GM12891 (cell line): ENCODE results near the gene SLC25A40.
"Not testable (repeated sequence)": the region's sequence is repeated elsewhere in the genome, so short reads cannot be mapped to it uniquely, and the experiment has no call there.

ENCODE experiments used
- DNase-seq: peaks from one replicate; pipeline ENCODE4 v3.0.0; 2011; ENCODE audit warnings: low spot score; ENCODE audit not compliant: insufficient read length
- FAIRE-seq: peaks from 2 replicates; lab custom pipeline; 2011; peaks lifted over from hg19 to GRCh38; lab: Jason Lieb, UNC
- PAX5 ChIP-seq: IDR thresholded peaks from 2 replicates; pipeline ENCODE4 v1.6.1; 2011; ENCODE audit warnings: low read length, moderate library complexity, mild to moderate bottlenecking; ENCODE audit not compliant: insufficient read depth, severe bottlenecking
- POLR2A ChIP-seq: IDR thresholded peaks from 2 replicates; pipeline ENCODE4 v1.6.1; 2011; ENCODE audit warnings: low read depth, low read length, control low read depth
- POLR2AphosphoS5 ChIP-seq: IDR thresholded peaks from 2 replicates; pipeline ENCODE4 v1.6.1; 2011; ENCODE audit warnings: low read depth, low read length, control low read depth
- POU2F2 ChIP-seq: IDR thresholded peaks from 2 replicates; pipeline ENCODE4 v1.6.1; 2011; ENCODE audit warnings: low read depth, mild to moderate bottlenecking, control low read depth, low read length, moderate library complexity
- SPI1 ChIP-seq: IDR thresholded peaks from 2 replicates; pipeline ENCODE4 v1.6.1; 2011; ENCODE audit warnings: low read depth, low read length, control low read depth
- TAF1 ChIP-seq: IDR thresholded peaks from 2 replicates; pipeline ENCODE4 v1.6.1; 2011; ENCODE audit warnings: low read depth, low read length, control low read depth

The SLC25A40 gene

DNA sequence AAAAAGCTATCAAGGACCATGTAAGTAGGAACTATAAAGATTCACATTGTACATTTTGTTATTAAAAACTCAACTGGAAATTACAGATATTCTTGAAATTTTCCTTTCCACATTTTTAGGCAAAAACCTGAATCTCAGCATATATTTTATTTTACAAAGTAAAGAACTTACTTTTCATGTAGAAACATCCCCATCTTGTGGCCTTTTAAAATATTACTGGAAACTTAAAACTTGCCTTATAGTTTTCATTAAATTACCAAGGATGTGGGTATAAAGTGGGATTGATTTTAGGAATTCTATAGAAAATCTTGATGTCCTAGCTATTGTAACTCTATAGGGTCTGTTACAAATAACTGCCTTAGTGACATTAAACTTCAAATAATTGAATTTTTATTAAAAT is 10.7 kb upstream of the SLC25A40 start:
- FAIRE-seq (no peak), DNase-seq (no peak)
- TF ChIP-seq TAF1 (no peak), SPI1 (no peak), POU2F2 (no peak), POLR2AphosphoS5 (no peak), PAX5 (no peak), POLR2A (no peak)

DNA sequence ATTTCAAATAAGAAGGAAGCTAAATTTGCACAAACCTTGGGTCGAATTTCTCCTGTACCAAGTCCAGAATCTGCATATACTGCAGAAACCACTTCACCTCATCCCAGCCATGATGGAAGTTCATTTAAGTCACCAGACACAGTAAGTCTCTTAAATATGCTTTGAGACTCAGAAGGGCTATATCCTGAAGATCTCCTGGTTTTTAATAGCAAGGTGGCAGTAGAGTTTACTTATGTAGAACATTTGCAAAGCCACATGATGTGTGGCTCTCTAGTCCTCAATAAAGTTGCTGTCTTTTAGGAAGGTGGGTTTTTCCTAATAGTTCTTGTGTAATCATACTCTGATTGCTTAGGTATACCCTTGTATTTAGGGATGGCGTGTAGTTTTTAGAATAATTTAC is 8.9 kb upstream of the SLC25A40 start:
- no peak for DNase-seq
- no peak for TF ChIP-seq POLR2AphosphoS5
- TF ChIP-seq POU2F2, result no peak
- no peak for TF ChIP-seq POLR2A
- TF ChIP-seq PAX5, result no peak
- TF ChIP-seq TAF1, result no peak
- TF ChIP-seq SPI1, result no peak
- no peak for FAIRE-seq

DNA sequence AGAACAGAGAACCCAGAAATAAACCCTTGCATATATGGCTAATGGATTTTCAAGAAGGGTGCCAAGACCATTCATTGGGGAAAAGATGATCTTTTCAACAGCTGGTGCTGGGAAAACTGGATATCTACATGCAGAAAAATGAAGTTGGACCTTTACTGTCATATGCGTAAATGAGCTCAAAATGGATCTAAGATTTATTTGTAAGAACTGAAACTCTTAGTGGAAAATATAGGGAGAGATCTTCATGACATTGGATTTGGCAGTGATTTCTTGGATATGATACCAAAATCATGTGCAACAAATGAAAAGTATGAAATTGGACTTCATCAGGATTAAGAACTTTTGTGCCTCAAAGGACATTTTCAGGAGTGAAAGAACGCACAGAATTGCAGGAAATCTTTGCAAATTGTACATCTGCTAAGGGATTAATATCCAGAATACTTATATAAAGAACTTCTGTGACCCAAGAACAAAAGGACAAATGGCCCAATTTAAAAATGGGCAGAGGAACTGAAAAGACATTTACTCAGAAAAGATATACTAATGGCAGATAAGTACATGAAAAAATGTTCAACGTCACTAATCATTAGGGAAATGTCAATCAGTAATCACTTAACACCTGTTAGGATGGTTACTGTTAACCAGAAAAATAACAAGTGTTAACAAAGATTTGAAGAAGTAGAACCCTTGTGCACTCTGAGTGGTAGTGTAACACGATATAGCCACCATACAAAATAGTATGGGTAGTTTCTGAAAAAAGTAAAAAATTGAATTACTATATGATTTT is 6.2 kb upstream of the SLC25A40 start:
- DNase-seq (no peak), FAIRE-seq (no peak)

DNA sequence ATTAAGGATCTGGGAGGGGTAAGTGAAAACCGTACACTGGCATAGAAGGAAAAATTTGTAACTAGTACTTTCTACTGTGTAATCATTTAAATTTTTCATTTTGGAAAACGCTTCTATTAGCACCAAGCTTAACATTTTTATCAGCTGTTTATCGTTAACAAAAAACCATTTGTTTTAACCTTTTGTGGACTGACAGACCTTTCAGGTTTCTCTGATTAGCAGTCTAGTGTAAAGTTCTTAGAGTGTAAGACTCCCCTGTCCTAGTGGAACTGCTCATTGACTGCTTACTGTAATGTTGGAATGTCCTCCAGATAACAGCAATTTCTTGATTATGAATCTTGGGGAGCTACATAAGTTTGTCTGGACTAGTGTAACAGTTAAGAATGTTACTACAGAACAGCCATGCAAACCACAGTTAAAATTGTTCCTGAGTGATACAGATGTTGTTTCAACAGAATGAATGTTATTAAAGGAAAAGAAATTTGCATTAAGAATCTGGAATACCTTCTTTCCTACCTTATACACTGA is 2.1 kb upstream of the SLC25A40 start:
- TF ChIP-seq POLR2A (no peak), POLR2AphosphoS5 (no peak), SPI1 (no peak), TAF1 (no peak), POU2F2 (no peak), PAX5 (no peak)
- DNase-seq (no peak), FAIRE-seq (no peak)

More for the DNA sequence above, 6.2 kb upstream of the SLC25A40 start:
- TF ChIP-seq POLR2AphosphoS5, result no peak
- no peak for TF ChIP-seq SPI1
- TF ChIP-seq PAX5, result no peak
- TF ChIP-seq TAF1, result no peak
- TF ChIP-seq POU2F2, result no peak

DNA sequence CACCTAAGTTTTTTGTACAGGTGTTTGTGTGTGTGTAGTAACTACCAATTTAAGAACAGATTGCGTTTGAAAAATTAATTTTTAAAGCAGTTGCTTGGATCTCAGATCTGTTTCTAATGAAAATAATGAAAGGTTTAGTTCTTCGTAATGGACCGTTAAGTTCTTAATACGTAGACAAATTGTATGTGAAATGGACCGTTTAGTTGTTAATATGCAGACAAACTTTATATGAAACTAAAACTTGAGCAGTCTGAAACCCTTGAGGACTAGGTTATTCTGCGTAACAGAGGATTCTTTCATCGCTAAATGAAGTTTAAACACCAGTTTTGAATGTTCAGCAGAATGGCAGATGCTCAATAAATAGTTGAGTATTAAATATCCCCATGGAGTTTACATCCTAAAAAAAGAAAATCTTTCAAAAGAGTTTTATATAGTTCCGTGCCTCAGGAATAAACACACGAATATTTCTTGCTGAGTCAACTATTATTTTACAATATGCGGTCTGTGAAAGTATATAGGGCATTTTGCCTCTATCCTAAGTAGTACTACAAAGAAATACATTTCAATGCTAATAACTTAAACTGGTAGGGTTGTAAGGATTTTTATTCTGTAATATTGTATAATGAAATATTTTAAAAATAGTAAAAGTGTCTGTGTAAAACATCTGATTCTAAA is 1.3 kb upstream of the SLC25A40 start:
- TF ChIP-seq POLR2A, result no peak
- no peak for TF ChIP-seq POLR2AphosphoS5
- no peak for TF ChIP-seq SPI1
- TF ChIP-seq TAF1, result no peak
- TF ChIP-seq PAX5, result no peak
- no peak for TF ChIP-seq POU2F2
- peak; percentile 40 for FAIRE-seq

DNA sequence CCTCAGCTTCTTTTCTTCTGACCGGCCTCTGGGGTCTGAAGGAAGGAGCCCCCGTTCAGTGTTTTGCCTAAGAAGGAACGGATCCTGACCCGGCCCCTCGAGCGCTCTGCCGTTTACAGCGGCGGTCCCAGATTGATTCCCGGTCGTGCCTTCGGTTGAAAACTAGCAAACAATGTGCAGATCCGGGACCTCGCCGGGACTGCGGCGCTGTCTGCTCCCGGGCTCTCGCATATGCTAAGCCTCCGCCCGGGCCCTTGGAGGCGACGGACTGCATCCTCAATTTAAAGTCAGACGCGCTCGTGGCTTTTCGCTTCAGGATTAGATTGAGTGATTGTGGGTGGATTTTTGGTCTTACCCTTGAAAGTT is 692 bp upstream of the SLC25A40 start:
- FAIRE-seq, result no peak
- DNase-seq, result peak; percentile 9
- TF ChIP-seq SPI1 (no peak), POLR2AphosphoS5 (no peak), TAF1 (no peak), POU2F2 (no peak), PAX5 (no peak), POLR2A (no peak)

More for the DNA sequence above, 1.3 kb upstream of the SLC25A40 start:
- DNase-seq, result no peak

DNA sequence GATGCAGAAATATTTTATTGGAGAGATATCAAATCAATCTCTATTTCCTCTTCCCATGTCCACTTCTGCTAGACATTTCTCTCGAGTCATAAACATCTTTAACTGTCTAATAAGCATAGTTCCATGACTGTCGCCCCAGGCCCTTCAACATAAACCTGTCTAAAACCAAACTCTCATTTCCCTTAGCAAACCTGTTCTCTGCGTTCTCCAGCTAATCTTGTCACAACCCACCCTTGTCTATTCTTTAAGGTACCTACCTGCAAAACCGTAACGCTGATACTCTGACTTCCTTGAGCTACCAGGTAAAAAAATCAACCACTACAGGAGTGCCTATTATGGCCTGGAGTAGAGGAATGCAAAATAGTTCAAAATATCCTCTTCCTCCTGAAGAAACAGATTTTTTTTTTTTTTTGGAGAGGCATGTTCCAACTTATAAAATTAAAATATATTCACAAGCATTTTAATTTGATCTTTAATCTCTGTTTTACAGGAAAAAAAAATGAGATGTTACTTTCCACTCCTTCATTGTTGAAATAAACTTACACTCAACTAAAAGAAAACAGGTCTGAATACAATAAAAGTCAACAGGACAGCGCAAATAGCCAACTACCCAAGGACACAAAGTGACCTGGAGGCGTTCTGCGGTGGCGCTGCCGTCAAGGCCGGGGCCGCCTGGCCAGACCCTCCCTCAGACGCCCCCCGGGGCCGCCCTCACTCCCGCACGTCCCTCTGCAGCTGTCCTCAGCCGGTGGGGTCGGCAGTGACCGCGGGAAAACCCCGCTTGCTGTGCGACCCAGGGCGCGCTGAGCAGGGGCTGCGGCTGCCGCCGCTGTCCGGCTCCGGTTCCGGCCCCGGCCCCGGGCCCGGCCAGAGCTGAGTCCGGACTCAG is 765 bp downstream of the SLC25A40 start:
- no peak for FAIRE-seq
- peak; percentile 17 for DNase-seq

DNA sequence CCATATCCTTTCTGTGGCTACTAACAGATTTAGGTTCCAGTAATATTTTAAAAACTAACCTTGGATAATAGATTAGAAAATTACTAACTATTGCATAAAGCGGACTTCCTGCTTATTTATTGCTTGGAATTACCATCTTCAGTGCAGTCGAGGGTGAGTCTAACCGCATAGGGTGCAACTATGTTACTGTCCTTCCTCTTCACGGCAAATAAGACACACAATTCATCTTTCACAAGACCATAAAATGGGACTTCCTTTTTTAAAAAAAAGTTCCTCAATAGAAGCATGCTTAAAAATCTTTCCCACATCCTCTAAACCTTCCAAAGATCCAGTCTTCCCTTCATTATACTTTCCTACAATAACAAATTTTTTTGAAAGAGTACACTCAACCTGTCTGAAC is 2.1 kb downstream of the SLC25A40 start:
- peak; percentile 82 for FAIRE-seq
- TF ChIP-seq POU2F2 (no peak), SPI1 (peak; percentile 34; the same call in 1 of the 2 replicates)
- no peak for DNase-seq

More for the DNA sequence above, 765 bp downstream of the SLC25A40 start:
- TF ChIP-seq TAF1 (no peak), PAX5 (no peak), SPI1 (no peak), POLR2AphosphoS5 (no peak), POLR2A (no peak), POU2F2 (no peak)

DNA sequence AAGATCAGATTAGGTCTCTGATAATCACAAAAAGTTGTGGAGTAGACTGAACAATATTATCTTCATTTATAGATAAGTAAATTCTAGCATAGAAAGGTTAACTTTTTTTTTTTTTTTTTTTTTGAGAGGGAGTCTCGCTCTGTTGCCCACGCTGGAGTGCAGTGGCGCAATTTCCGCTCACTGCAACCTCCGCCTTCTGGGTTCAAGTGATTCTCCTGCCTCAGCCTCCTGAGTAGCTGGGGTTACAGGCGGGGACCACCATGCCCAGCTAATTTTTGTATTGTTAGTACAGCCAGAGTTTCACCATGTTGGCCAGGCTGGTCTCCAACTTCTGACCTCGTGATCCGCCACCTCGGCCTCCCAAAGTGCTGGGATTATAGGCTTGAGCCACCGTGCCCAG is 2.8 kb downstream of the SLC25A40 start:
- not testable (repeated sequence) for DNase-seq, FAIRE-seq
